ENCODE data around the gene RUNX1.

- TF ChIP-seq CTCF (conservative IDR thresholded peaks at IDR 0.05; ENCODE audit: low read depth, low read length) (no peak), EZH2 (IDR thresholded peaks at IDR 0.05; ENCODE audit: low read length, unreplicated experiment) (no peak), EZH2phosphoT487 (IDR thresholded peaks at IDR 0.05; ENCODE audit: borderline replicate concordance, low read length) (no peak)
Measured at GRCh38 chr21:35043549-35043948, 5.6 kb downstream of the RUNX1 start.
